ENCODE data around the gene SPINK1. TPM values are rescaled to one million over a fixed set of nuclear protein-coding genes. Genes with fewer than 3 reads are reported as not detected.

Gene SPINK1
- total RNA-seq, 1 experiment from 2014 or later, result 4.5 TPM

DNA sequence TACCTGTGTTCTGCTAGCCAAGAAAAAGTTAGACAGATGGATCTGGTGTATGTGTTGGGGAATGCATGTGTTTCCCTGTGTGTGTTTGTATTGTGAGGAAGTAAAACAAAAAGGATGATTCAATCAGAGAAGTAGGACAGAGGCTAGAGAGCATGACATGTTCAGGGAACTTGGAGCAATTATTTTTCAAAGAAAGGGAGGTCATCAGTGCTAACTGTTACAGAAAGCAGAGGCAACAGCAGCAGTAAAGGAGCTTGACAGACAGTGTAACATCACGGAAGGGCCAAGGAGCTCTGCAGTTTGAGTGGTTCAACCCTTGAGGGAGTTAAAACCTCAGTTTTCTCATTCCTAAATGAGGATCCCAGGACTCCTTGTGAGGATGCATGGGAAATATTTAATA, 13.2 kb downstream of the SPINK1 start:
- BruUV-seq (replicated peaks), result no TSS peak
- intact Hi-C loops (cut with micrococcal nuclease), result no loop called here
- CTCF ChIA-PET, result no interaction called here

DNA sequence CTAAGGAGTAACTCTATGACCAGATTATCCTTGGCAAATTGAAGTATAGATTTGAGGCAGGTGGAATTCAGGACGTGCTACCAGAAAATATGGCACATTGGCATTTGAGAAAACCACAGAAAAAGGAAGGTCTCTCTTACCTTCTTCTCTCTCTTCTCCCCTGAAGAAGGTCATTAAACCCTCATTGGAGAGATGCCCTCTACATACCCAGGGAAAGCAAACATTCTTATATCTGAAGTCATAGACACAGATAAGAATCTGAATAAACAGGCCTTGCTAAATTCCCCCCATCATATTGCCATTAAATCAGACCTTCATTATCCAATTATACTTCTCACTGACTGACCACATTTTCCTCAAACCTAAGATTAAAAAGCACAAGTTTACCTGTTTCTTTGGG, 17.8 kb downstream of the SPINK1 start:
- no peaks in the 10 kb centered on the region for H4K20me1 ChIP-seq (ENCODE audit: insufficient read depth)
- no peaks in the 10 kb centered on the region for H3K36me3 ChIP-seq (ENCODE audit: control insufficient read depth in 1 of 2, insufficient read depth in 2 of 2, low read length in 2 of 2)
- no peak overlapping the region for H3K9ac ChIP-seq (ENCODE audit: low read length)
- no peak overlapping the region for H3K4me3 ChIP-seq (replicated peaks in 1 of 2; ENCODE audit: low read depth in 1 of 2, low read length in 2 of 2)
- no peak overlapping the region for H3K27ac ChIP-seq (ENCODE audit: low read depth, low read length)
- H3K79me2 ChIP-seq (ENCODE audit: insufficient read depth, low read length), result no peaks in the 10 kb centered on the region
- intact Hi-C loops (cut with micrococcal nuclease), result no loop called here
- ChIA-PET POLR2A (no interaction called here), RAD21 (ENCODE audit: low non-redundant PET in 1 of 2, low total read pairs in 2 of 2, uncharacterized antibody in 2 of 2, unreplicated experiment in 2 of 2) (no interaction called here), CTCF (no interaction called here)
- no peaks in the 10 kb centered on the region for H3K27me3 ChIP-seq (ENCODE audit: insufficient read depth, low read length)
- H3K9me2 ChIP-seq (ENCODE audit: insufficient read depth), result no peaks in the 10 kb centered on the region
- no peaks in the 10 kb centered on the region for H3K9me3 ChIP-seq (ENCODE audit: control insufficient read depth in 1 of 2, insufficient read depth in 1 of 2, low read depth in 1 of 2, low read length in 2 of 2)
- TF ChIP-seq TCF7L2 (IDR thresholded peaks at IDR 0.05; ENCODE audit: borderline replicate concordance, extremely low read depth, insufficient read depth, insufficient read length), result no peak
- no peak for TF ChIP-seq POLR2A (IDR thresholded peaks at IDR 0.05; ENCODE audit: borderline replicate concordance, extremely low read depth, insufficient read depth, insufficient read length)
- TF ChIP-seq POLR2AphosphoS5 (IDR thresholded peaks at IDR 0.05; ENCODE audit: low read depth, low read length), result no peak
- no peak for TF ChIP-seq CEBPB (IDR thresholded peaks at IDR 0.05; ENCODE audit: low read depth)
- TF ChIP-seq, protein P1, sequence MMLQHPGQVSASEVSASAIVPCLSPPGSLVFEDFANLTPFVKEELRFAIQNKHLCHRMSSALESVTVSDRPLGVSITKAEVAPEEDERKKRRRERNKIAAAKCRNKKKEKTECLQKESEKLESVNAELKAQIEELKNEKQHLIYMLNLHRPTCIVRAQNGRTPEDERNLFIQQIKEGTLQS (IDR thresholded peaks at IDR 0.05), result no peak
- TF ChIP-seq, protein P2, sequence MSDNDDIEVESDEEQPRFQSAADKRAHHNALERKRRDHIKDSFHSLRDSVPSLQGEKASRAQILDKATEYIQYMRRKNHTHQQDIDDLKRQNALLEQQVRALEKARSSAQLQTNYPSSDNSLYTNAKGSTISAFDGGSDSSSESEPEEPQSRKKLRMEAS (IDR thresholded peaks at IDR 0.05), result no peak
- TF ChIP-seq, protein P3, sequence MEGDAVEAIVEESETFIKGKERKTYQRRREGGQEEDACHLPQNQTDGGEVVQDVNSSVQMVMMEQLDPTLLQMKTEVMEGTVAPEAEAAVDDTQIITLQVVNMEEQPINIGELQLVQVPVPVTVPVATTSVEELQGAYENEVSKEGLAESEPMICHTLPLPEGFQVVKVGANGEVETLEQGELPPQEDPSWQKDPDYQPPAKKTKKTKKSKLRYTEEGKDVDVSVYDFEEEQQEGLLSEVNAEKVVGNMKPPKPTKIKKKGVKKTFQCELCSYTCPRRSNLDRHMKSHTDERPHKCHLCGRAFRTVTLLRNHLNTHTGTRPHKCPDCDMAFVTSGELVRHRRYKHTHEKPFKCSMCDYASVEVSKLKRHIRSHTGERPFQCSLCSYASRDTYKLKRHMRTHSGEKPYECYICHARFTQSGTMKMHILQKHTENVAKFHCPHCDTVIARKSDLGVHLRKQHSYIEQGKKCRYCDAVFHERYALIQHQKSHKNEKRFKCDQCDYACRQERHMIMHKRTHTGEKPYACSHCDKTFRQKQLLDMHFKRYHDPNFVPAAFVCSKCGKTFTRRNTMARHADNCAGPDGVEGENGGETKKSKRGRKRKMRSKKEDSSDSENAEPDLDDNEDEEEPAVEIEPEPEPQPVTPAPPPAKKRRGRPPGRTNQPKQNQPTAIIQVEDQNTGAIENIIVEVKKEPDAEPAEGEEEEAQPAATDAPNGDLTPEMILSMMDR (IDR thresholded peaks at IDR 0.05 in 2 of 3, conservative IDR thresholded peaks at IDR 0.05 in 1 of 3; ENCODE audit: borderline replicate concordance in 1 of 3, insufficient read depth in 1 of 3, low read depth in 2 of 3, low read length in 2 of 3), result no peak
- TF ChIP-seq EGR1 (IDR thresholded peaks at IDR 0.05; ENCODE audit: low read depth), result no peak
- no peak for TF ChIP-seq SP1 (IDR thresholded peaks at IDR 0.05; ENCODE audit: low read depth)
- TF ChIP-seq ZNF274 (IDR thresholded peaks at IDR 0.05; ENCODE audit: low read depth, low read length), result no peak
- no peak for TF ChIP-seq ELF1 (IDR thresholded peaks at IDR 0.05; ENCODE audit: borderline replicate concordance, low read depth)
- no peak for TF ChIP-seq RAD21 (IDR thresholded peaks at IDR 0.05; ENCODE audit: low read depth)
- no peak for TF ChIP-seq YY1 (IDR thresholded peaks at IDR 0.05; ENCODE audit: extremely low read depth, insufficient replicate concordance, low read depth, low read length)
- no peak for TF ChIP-seq JUND (IDR thresholded peaks at IDR 0.05)
- TF ChIP-seq FOSL1 (IDR thresholded peaks at IDR 0.05; ENCODE audit: low read depth), result no peak
- no peak for TF ChIP-seq SIN3A (IDR thresholded peaks at IDR 0.05; ENCODE audit: low read depth)
- no peak for TF ChIP-seq EZH2phosphoT487 (IDR thresholded peaks at IDR 0.05; ENCODE audit: borderline replicate concordance)
- TF ChIP-seq ZFX (IDR thresholded peaks at IDR 0.05), result no peak
- DNase-seq (ENCODE audit: low read depth, low spot score), result no peak
- H2AFZ ChIP-seq (ENCODE audit: low read depth, low read length, poor library complexity, severe bottlenecking), result no peak overlapping the region
- ATAC-seq, result no peak
- no peaks in the 10 kb centered on the region for H3K4me1 ChIP-seq (ENCODE audit: control insufficient read depth in 1 of 2, insufficient read depth in 2 of 2, low read length in 2 of 2)
- BruUV-seq (replicated peaks), result no TSS peak
- no peak overlapping the region for H3K4me2 ChIP-seq (ENCODE audit: low read length)

More for the DNA sequence above, 13.2 kb downstream of the SPINK1 start:
- Histone ChIP-seq H3K4me1 (ENCODE audit: control insufficient read depth in 1 of 2, insufficient read depth in 2 of 2, low read length in 2 of 2) (no peaks in the 10 kb centered on the region), H2AFZ (ENCODE audit: low read depth, low read length, poor library complexity, severe bottlenecking) (no peak overlapping the region), H3K9me3 (ENCODE audit: control insufficient read depth in 1 of 2, insufficient read depth in 1 of 2, low read depth in 1 of 2, low read length in 2 of 2) (no peaks in the 10 kb centered on the region), H3K27me3 (ENCODE audit: insufficient read depth, low read length) (peaks cover 8% of the 10 kb centered on the region), H3K36me3 (ENCODE audit: control insufficient read depth in 1 of 2, insufficient read depth in 2 of 2, low read length in 2 of 2) (no peaks in the 10 kb centered on the region), H3K79me2 (ENCODE audit: insufficient read depth, low read length) (no peaks in the 10 kb centered on the region), H4K20me1 (ENCODE audit: insufficient read depth) (no peaks in the 10 kb centered on the region), H3K4me2 (ENCODE audit: low read length) (no peak overlapping the region), H3K9me2 (ENCODE audit: insufficient read depth) (no peaks in the 10 kb centered on the region), H3K9ac (ENCODE audit: low read length) (no peak overlapping the region), H3K4me3 (replicated peaks in 1 of 2; ENCODE audit: low read depth in 1 of 2, low read length in 2 of 2) (no peak overlapping the region), H3K27ac (ENCODE audit: low read depth, low read length) (no peak overlapping the region)
- RAD21 ChIA-PET (ENCODE audit: low non-redundant PET in 1 of 2, low total read pairs in 2 of 2, uncharacterized antibody in 2 of 2, unreplicated experiment in 2 of 2), result no interaction called here
- ATAC-seq (no peak), DNase-seq (ENCODE audit: low read depth, low spot score) (no peak)
- TF ChIP-seq POLR2A (IDR thresholded peaks at IDR 0.05; ENCODE audit: borderline replicate concordance, extremely low read depth, insufficient read depth, insufficient read length), result no peak
- POLR2A ChIA-PET, result no interaction called here
